Measurements from ENCODE around the gene CEP83.

CEP83 gene

GRCh38 chr12:94299846-94300245, 159.8 kb downstream of the CEP83 start:
- no peak for DNase-seq

DNA sequence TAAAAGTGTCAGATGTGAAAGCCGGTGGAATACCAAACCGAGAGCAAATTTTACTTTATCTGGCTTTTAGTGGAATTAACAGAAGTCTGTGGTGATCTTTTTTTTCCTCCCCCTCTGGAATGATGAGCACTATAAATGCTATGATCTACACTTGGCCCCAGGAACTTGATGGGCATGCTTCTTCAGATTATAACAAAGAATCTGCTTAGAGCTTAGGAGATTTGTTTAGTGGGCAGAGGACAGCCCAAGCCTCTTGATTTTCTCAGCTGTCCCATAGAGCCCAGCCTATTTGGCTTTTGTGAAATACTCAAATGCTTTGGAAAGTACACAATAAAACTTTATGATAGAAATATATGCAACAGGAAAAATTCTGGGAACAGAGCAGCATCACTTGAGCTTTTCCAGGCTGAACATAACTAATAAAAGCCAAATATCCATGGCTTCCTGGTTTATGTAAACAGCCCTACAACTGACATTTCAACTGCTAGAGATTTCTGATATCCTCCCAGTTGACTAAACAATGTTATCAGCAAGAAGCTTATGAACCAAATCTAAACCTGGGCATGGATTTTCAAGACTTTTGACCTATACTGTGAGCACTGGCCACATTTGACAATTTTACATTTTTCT, 161.7 kb downstream of the CEP83 start:
- no peak for DNase-seq

DNA sequence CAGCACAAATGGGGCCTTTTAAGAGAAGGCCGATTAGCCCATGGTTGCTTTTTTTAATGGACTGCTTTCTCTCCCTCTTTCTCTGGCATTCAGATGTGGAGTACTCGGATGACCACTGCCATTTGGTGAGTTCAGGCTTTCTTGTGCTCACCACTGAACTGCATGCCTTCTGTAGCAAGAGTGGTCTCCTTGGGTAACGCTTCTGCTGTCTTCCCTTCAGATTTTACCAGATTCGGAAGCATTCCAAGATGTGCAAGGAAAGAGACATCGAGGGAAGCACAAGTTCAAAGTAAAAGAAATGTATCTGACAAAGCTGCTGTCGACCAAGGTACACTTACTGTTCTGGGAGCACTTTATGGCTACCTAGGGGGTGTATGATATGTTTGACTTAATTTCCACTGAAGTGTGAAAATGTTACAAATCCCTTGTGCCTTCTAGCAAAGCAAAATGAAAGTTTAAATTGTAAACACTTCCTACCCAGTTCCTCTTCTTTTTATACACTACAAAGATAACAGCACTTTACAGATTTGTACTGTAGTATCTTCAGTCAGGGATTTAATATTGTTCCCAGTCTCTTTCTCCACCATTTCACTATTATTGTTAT, 162.5 kb downstream of the CEP83 start:
- no peak for DNase-seq

DNA sequence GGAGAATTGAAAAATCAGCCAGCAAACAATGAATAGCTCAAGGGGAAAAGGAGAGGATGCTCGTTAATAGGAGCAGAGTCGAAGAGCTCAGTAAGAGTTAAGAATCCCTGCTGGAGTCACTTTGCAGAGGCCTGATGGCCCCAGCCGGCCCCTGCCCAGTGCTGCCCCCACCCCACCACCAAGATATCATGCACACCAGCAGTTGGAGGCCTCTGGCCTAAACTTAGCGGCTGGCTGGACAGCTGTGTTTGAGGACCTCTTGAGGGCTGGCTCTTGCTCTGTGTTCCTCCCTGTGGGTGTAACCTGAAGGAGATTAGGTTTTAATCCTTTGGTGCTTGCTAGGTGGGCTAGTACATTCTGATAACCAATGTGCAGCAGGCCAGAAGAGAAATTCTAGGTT, 169.3 kb downstream of the CEP83 start:
- DNase-seq: no peak

- DNase-seq: no peak
These were observed 170.0 kb downstream of the CEP83 start for GRCh38 chr12:94289461-94290312.

- no peak for DNase-seq
These were observed 172.4 kb downstream of the CEP83 start for GRCh38 chr12:94287245-94287628.

DNA sequence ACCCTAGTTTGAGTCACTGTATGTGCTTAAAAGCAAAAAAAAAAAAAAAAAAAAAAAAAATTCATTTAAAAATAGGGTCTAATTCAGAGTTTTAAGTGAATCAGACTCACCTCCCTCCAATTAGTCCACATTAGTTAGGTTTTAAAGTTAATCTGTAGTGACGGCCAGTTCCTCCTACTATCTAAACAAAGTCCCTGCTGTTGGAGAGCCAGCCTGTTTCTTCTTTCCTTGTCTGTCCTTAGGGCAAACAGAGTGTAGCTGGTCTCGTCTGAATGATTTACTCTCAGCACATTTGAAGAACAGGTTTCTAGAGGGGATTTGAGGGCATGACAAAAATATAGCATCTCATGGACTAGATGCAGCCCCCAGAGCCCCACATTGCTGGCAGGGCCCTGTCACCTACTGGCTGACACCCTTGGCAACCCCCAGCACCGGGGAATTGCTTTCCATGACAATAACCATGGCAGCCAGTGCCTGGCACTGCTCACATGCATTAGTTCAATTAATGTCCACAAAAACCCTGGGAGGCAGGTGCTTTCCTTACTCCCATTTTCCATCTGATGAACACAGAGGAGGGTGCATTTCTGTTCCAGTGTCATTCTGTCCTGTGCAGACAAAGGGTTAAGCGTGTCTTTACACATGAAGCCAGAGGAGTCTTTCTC, 173.0 kb downstream of the CEP83 start:
- no peak for DNase-seq

DNA sequence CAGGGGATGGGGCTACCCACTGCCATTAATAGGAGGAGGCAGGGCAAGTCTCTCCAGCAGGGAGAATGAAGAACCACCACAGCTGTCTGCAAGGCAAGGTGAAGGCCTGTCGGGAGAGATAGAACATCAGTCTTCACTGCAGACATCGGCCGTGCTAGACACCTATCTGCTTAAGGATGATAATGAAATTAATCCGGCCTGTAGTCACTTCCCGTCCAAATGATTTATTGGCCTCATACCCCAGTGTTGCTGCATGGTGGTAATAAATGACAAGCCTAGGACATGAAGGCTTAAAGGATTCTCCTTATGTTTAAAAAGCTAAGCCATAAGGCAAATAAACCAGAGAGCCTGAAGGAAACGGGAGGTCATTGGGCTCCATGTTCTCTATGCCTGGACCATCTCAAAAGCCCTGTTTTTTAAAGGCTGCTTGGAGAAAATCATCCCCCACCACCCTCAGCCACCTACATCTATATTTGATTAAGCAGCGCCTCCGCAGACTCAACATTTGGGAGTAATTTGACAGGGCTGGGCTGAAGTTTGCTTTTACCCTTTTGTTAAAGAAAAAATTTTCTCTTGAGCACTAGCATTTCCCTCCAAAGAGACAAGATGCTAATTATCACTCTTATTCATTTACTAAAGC, 173.6 kb downstream of the CEP83 start:
- no peak for DNase-seq

- no peak for DNase-seq
These were observed 174.8 kb downstream of the CEP83 start for GRCh38 chr12:94284859-94285258.

- DNase-seq: no peak
These were observed 175.6 kb downstream of the CEP83 start for GRCh38 chr12:94284046-94284445.

DNA sequence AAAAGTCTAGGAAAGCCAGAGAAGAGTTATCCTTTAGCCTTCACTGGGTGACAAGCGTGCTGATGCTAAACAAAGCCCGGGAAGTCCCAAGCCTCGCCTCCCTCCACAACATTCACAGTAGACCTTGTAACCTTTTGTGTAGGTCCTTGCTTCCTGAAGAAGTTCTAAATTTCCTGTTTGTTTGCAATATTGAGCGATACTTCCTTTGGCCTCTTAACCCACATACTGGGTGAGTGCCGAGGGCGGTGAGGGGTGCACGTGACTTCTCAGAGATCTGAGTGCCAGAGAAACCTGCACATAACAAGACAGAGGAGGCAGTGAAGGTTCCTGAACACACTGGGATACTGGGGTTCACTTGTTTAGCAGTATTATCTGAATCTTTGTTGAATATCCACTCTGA, 177.0 kb downstream of the CEP83 start:
- DNase-seq: peak; percentile 28

GRCh38 chr12:94280063-94280462, 179.6 kb downstream of the CEP83 start:
- DNase-seq: no peak

DNA sequence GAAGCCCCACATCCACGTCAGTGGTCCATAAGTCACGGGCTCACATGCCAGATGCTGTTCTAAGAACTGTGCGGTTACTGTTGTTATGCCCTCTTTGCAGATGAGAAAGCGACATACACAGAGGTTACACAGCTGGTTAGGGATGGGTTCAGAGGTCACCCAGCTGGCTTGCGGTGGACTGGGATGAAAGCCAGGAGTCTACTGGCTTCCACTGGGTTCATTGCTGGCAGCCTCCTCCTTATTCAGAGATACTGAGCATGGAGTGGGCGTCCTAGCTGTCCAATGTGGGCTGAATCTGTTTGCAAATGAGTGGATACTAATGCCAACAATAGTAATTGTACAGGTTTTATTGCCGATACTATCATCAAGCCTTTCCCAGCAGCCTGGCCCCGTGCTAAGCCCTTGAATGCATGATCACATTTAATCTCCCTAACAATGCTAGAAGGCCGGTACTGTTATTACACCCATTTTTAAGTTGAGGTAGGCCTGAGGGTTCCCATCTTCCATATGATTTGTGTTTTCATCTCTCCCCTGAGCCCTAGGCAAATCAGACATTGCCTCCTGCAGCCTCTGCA, 182.2 kb downstream of the CEP83 start:
- no peak for DNase-seq

DNA sequence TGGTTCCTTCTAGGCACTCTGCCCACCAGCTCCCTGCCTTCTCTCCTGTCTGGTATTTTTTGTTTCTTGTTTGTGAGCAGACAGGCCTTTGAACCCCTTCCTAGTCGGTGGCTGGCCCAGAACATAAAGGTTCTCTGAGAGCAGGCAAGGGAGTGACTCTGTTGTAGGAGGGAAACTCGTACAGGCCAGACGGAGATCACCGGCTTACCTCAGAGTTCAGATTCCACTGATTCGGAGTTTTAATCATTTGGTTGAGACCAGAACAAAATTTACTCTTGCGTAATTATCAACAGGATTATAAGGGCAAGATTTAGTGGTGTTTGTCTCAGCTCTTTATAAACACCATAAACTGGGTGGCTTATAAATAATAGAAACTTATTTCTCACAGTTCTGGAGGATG, 182.9 kb downstream of the CEP83 start:
- DNase-seq: no peak

GRCh38 chr12:94273272-94273671, 186.4 kb downstream of the CEP83 start:
- DNase-seq: no peak

DNA sequence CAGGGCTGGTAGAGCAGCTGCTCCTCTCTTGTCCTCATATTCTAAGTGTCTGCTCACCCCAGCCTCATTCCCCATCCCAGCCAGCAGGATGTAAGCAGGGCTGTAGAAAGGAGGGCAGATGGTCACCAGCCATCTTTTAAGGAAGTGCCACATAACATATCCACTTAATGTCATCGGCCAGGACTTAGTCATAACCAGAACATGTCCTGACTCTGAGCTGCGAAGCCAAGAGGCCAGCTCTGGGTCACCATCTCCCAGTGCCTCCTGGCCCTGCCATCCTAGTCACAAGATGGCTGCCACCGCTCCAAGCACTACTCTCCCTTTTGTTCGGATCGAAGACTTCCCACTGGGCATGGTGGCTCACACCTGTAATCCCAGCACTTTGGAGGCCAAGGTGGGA, 187.4 kb downstream of the CEP83 start:
- DNase-seq: no peak

GRCh38 chr12:94271351-94271750, 188.3 kb downstream of the CEP83 start:
- DNase-seq: no peak

DNA sequence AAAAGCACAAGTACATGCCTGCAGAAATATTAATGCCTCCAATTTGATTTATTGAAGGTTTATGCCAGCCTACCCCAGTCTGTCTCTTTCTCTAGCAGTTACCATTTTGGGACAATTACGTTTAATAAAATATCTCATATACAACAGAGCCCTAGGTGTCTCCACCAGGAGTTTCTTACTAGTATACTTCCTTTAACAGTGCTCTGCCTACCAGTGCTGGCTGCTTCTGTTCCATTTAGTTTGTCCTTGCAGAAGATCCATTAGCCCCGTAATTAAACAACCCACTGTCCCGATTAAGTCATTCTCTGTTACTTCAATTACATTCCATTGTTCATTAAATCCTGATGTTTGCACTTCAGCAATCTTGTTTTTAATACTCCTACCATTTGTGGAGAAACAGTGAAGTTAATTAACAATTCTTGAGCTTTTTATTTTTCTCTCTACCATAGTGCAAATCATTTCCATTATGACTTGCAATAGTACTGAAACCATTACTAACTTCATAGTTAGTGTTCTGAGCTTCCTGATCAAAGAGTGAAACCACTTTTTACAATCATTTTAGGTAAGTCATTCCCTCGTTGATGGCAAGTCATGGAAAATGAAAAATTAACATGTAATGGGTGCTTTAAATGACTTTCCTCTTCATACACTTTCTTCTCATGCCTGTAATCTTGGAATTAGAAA, 190.2 kb downstream of the CEP83 start:
- DNase-seq: no peak

DNA sequence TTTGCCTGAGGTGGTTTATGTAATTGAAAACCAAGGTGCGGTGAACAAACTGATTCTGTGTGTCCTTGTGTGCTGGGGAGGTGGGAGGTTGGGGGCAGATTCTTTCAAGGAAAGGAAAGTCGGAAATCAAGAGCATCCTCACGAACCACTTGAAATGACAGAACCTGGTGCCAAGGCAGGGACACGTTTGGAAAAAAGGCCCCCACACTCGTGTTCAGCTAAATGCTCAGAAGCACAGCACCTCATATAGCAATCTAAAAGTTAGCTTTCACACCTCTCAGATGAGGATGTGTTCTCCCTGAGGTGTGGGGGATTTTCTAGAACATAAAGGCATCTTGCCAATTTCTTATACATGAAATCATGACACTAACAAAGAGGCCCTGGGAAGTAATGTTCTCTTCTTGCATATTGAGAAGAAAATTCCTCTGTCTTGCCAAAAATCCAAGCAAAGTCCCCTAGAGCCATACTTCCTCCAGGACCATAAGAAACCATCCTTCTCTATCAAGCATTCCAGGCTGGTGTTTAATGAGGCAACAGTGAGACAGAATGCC, 191.7 kb downstream of the CEP83 start:
- no peak for DNase-seq

GRCh38 chr12:94267537-94267872, 192.2 kb downstream of the CEP83 start:
- DNase-seq: no peak

GRCh38 chr12:94266796-94267536, 192.7 kb downstream of the CEP83 start:
- DNase-seq: no peak

Measured in activated CD8-positive, alpha-beta memory T cell treated with anti-CD3 and anti-CD28 coated beads, Interleukin-2, amount 50 U/mL, for 4 hours (primary cell).